Suppressor macrophage (primary cell): ENCODE data around the gene FAM221B.
A peak's percentile ranks its signal among the peaks of the same experiment; 100 is the strongest.

ENCODE experiments used
- DNase-seq, 4 experiments: peaks; one replicate each; pipeline ENCODE4 v3.0.0-alpha.2; 2020 to 2022
- total RNA-seq, 17 experiments: gene quantifications; one replicate each; lab custom pipeline; 2026; ENCODE audit warnings: mixed read lengths in 6 of 17, inconsistent platforms in 3 of 17; lab: John Stamatoyannopoulos, UW

Gene FAM221B, protein sequence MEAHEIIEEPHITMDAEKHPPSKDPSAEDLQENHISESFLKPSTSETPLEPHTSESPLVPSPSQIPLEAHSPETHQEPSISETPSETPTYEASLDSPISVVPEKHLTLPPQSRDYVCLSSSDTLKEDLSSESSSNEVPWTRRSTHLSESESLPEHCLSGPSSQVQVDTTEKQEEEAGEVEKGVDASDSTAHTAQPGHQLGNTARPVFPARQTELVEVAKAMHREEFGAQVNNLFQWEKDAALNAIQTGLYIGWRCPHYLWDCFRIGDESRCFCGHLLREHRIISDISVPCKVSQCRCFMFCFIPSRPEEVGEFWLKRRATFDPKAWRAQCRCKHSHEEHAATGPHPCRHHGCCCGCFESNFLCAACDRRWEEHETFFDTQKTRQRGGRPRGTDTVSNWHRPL
- 0 to 0.99 (median 0) reads per million in 17 experiments for total RNA-seq

DNA sequence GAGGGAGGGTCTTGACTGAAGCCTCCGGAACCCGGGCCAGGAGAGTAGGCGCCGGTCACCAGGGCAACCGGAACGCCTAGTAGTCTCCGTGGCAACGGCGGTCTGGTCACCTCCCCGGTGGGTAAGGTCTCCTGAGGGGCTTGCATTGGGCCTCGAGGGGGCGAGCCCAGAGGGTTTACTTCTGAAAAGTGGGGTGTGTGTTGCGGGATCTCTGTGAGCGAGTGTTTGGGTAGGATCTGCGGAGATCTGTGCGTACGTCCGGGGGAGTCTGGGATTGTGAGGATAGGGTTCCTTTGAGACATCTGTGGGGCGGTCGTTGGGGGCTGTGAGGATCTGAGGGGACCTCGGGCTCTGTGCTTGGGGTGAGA is at the start of gene FAM221B:
TSS of gene FAM221B (minus strand) at position 17 of the 368 bp plus-strand sequence. CDS start 2,571 bp downstream, outside the sequence.
- peak in 1 of 4 experiments; percentile 27 for DNase-seq

DNA sequence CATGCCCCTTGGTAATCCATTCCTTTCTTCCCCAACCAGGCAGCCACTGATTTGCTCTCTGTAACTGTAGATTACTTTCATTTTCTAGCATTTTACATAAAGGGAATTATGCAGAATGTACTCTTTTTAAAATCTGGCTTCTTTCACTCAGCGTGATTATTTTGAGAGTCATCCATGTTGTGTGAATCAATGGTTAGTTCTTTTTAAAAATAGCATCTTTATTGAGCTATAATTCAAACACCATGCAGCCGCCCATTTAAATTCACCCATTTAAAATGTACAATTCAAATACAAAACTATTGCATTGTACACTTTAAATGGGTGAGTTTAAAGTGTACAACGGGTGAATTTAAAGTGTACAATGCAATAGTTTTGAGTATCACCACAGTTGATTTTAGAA is 44.0 kb upstream of the FAM221B start:
- no peak for DNase-seq

- DNase-seq, result no peak
These were observed 43.0 kb upstream of the FAM221B start for GRCh38 chr9:35871545-35871944.

- DNase-seq, result no peak
These were observed 41.9 kb upstream of the FAM221B start, which contains the start of gene OR13J1 for GRCh38 chr9:35870351-35870923. Gene OR13J1, minus strand, starts transcription at chr9:35870401. Its CDS starts 0 bp downstream, at chr9:35870401.

DNA sequence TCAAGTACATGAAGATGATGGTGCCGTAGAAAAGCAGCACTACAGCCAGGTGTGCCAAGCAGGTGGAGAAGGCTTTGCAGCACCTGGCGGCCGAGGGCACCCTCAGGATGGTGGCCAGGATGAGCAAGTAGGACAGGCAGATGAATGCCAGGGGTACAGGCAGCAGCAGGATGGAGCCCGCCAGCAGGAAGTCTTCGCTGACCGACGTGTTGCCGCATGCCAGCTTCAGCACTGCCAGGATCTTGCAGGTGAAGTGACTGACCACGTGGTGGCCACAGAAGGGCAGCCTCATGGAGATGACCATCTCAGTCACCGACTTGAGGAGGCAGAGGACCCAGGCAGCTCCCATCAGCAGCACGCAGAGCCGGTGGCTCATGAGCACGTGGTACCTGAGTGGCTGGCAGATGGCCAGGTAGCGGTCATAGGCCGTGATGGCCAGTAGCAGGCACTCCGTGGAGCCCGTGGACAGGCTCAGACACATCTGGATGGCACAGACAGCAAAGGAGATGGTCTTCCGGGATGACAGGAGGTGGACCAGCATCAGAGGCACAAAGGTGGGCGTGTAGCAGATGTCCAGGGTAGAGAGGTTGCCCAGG is 41.2 kb upstream of the FAM221B start:
- DNase-seq, result no peak

DNA sequence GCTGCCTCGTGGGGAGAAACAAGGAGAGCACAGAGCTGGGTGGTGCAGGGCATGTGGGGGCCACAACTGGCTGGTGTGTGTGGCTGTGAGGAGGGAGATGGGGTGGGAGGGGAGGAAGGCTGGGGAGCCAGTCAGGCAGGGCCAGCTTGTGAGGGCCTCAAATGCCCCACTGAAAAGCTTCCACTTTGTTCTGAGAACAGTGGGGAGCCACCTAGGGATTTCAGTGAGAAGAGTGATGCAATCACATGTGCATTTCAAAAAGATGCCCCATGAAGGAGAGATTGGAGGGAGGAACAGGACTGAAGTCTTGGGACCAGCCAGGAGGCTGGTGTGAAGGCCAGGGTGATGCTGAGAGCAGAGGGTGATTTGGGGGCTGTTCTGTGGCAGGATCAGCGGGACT is 40.4 kb upstream of the FAM221B start:
- DNase-seq, result no peak

GRCh38 chr9:35867538-35867937 is 39.0 kb upstream of the FAM221B start:
- DNase-seq, result no peak

- DNase-seq, result no peak
These were observed 36.2 kb upstream of the FAM221B start for GRCh38 chr9:35864695-35865255.

DNA sequence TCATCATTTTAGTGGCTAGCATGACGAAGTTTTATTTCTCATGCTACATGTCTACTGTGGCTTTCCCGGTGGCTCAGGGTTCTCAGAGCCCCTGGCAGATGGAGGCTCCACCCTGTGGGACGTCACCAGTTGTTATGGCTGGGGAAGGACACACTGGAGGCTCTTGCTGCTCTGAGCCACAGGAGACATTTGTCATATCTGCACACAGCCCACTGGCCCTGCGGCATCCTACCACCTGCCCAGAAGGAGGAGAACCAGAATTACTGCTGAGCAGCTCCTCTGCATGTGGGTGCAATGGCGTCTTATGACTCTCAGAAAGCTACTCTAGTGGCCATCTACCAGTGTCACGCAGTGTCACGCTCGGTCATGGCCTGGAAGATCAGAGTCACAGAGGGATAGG is 35.1 kb upstream of the FAM221B start:
- peak in 1 of 4 experiments; percentile 1 for DNase-seq

DNA sequence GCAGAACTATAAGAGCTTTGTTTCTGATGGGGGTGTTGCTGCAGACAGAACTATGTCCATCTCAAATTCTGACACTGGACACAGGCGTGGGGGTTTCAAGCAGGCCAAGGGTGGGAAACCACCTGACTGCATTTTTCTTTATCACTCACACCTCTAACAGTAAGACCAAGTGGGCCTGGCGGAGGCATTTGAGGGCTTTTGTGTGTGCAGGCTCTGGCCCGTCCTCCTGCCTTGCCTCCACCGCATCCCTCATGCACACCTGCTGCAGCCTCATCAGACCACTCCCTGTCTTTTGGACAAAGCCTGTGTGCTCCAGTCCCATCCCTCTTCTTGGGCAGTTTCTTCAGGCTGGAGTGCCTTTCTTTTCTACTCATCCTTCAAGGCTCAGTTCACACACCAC is 33.8 kb upstream of the FAM221B start:
- DNase-seq, result no peak

- no peak for DNase-seq
These were observed 32.8 kb upstream of the FAM221B start for GRCh38 chr9:35861161-35861897.

- peak in 1 of 4 experiments; percentile 2 for DNase-seq
These were observed 31.4 kb upstream of the FAM221B start for GRCh38 chr9:35859990-35860339.

GRCh38 chr9:35859310-35859989 is 30.9 kb upstream of the FAM221B start:
- DNase-seq, result peak in 2 of 4 experiments; percentile 15 to 16

- DNase-seq, result peak in 1 of 4 experiments; percentile 1
These were observed 29.9 kb upstream of the FAM221B start for GRCh38 chr9:35858458-35858857.

DNA sequence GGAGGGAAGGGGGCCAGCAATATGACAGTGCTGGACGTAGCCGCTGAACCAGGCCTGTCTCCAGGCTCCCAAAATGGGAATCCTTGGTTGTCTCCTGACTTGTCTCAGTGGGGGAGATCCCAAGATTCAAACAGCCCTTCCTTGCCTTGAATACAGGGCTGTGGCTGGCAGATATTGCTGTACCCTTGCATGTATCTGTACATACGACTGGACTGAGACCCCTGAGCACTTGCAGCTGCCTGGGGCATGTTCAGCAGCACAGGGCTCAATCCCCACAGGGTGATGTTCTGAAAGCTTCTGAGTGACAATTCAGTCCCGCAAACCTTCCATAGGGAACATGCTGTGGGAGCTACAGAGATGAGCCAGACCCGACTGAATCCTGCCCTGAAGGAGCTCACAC is 28.4 kb upstream of the FAM221B start:
- DNase-seq, result peak in 1 of 4 experiments; percentile 1

DNA sequence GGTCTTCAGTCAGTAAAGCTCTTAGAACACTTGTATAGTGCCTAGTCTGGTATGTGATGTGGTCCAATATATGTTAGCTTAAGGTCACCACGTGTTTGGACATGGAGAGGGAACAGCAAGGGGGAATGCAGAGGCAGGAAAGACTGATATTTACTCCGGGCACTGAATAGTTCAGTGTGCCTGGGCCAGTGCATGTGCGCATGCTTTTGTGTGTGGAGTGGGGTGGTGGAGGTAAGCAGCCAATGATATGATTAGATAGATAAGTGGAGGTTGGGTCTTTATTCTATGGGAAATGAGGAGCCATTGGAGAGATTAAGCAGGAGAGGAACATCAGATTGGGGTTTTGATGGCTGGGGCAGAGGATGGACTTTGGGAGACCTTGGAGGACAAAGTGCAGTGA is 27.7 kb upstream of the FAM221B start:
- no peak for DNase-seq

- no peak for DNase-seq
These were observed 25.7 kb upstream of the FAM221B start for GRCh38 chr9:35854091-35854762.

- DNase-seq, result no peak
These were observed 24.6 kb upstream of the FAM221B start for GRCh38 chr9:35852876-35853865.

DNA sequence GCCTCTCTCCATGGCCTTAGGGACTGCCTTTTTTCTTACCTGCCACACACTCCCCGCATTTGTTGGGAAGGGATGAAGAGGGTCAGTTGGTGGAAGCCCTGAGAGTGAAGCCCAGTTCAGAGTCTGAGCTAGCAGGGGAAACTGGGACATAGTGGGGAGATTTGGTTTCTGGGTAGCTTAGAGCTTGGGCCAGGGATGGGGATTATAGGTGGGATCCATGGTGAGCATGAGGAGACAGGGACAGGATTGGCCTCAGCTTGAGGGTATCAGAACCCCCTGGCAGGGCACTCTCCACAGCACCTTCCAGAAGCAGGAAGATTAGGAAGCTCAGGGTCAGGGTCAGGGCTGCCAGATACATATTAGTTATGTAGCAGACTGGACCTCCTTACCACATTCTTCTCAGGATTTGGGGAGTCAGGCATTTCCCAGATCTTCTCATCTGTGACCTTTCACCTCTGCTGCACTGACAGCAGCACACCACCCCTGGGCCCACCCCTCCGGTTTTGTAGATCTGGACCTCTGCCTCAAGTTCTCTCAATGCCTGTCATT is 23.8 kb upstream of the FAM221B start:
- no peak for DNase-seq
